ENCODE data around the gene SLC25A4.

The SLC25A4 gene

DNA sequence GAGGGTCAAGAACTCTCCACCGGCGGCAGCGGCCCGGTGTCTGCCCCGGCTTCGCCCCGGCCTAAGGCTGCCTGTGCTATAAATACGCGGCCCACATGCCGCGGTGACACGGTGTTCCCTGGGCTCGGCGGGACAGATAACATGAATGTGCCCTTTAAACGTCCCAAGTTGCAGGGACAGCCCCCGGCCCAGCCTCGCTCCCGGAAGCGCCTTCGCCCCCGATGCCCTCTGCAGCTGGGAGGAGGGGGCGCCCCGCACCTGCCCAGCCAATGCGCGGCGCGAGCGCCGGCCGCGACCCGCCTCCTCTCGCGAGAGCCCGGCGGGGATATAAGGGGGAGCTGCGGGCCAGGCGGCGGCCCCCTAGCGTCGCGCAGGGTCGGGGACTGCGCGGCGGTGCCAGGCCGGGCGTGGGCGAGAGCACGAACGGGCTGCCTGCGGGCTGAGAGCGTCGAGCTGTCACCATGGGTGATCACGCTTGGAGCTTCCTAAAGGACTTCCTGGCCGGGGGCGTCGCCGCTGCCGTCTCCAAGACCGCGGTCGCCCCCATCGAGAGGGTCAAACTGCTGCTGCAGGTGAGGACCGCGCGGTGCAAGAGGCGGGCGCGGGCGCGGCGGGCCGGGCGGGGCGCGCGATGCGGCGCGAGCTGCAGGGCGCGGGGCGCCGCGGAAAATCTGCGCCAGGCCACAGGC, at the start of gene SLC25A4:
SLC25A4 (plus strand) TSS at position 355 of the 689 bp plus-strand sequence; CDS start at position 462, 107 bp downstream.
- in situ Hi-C loops (cut with MboI; ENCODE audit: low sequenced_read_pairs) = loop anchor here (25.0 kb wide), 1 partner anchor 106 kb away; no protein-coding TSS in a partner anchor

DNA sequence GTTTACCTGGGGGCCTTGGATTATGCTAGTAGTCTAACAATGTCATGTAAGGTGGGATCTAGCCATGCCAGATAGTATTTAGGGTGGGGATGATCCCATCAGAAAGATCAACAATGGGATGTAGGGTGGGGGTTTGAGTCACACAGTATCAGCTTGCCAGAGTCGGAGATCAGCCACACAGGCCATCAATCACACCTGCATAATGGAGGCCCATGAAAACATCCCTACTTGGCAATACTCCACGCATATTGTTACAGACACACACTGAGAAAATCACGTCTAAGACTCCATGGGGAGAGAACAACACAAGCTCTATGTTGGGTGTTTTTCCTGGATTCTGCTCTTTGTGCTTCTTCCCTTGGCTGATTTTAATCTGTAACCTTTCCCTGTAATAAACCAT, 49.5 kb upstream of the SLC25A4 start:
- in situ Hi-C loops (cut with MboI; ENCODE audit: low sequenced_read_pairs) = no loop called here

DNA sequence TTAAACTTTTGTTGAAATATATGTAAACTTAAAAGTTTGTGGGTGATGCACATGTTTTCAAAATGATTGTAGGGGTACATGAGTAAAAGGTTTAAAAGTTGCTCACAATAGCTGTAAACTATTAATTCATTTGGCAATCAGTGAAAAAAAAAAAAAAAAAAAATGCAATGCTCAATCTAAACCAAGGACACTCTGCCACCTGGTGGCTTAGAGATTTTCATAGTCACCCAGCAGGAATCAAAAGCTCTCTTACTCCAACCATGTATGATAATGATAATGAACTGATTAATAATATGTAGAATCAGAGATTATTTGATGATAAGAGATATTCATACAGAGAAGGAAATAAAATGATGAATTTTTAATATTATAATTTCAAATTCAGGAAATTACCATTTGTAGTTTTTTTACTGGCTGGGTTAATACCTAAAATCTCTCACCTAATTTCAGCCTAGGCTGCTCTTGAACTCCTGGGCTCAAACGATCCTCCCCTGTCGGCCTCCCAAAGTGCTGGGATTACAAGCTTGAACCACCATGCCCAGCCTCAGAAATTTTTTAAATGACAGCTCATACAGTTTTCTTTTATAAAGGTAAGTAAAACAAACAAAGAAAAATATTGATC, 46.9 kb upstream of the SLC25A4 start:
- in situ Hi-C loops (cut with MboI; ENCODE audit: low sequenced_read_pairs) = no loop called here

DNA sequence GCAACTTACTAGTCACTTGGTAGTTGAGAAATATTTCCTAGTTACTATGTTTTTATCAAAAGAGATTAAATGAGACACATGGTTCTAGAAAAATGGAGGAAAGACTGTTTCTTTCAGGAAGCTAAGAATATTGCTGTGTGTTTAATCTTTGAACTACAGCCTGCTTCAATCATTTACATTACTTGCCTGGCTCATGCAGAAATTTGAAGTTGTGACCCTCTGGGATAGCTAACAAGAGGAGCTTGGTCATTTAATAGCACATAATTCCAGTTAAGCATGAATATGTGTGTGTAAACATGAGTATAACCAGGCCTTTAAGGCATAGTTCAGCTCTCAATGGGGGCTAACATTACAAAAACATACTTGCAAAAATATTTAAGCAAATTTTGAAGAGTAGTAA, 44.6 kb upstream of the SLC25A4 start:
- in situ Hi-C loops (cut with MboI; ENCODE audit: low sequenced_read_pairs) = no loop called here

DNA sequence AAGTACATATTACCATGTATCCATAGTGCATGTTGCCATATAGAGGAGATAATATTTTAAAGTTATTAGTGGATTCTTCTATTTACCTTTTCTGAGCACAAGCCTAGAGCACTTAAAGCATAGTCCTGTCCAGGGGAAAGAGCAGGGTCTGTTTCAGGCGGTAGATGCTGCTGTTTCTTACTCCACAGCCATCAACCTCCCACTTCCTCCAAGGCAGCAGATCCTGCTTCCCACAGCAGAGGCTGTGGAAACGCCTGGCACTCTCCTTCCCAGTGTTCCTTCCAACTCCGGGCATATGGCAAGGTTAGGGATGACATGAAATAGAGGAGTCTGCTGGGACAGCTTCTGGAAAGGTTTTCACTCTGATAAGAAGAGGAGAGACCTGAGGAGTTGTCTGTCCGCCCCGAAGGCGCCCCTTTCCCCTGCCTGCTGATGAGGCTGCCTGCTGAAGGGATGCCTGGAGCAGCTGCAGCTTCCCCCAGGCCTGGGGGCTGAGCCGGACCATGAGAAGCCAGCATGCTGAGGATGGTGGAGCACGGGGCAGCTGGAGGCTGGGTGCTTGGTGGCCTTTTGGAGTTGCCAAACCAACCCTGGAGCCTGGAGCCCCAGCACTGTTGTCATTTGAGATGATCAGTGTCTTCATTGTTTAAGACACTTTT, 43.9 kb upstream of the SLC25A4 start:
- in situ Hi-C loops (cut with MboI; ENCODE audit: low sequenced_read_pairs) = no loop called here

DNA sequence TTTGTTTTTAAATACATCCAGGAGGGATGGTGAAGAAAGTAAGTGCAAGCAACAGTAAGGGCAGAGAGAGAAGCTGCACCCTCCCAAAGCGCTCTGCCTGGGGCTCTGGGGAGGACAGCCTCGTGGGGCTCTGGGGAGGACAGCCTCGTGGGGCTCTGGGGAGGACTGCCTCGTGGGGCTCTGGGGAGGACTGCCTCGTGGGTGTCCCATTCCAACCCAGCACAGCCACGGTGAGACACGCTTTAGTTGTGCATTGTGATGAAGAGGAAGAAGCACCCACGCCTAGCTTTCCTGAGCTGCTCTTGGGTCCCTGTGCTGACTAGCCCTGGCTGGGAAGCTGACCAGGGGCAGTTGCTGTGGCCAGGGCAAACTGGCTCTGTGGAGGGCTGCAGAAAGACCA, 43.1 kb upstream of the SLC25A4 start:
- in situ Hi-C loops (cut with MboI; ENCODE audit: low sequenced_read_pairs) = loop anchor here (25.0 kb wide), 1 partner anchor 338 kb away; no protein-coding TSS in a partner anchor

DNA sequence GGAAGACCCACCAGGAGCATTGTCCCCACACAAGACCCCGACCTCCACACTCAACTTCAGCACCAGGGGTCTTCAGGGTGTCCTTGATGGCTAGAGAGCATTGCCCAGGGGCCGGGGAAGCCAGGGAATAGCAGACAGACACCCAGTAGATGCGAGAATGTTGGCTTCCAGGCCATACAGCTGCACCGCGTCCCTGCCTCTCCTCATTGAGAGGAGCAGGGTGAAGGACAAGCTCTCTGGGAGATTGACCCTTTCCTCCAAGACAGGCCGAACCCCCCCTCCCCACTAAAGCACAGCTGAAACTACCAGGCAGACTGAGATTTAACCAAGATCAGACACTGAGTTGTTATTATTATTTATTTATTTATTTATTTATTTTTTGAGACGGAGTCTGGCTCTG, 42.6 kb upstream of the SLC25A4 start:
- in situ Hi-C loops (cut with MboI; ENCODE audit: low sequenced_read_pairs) = loop anchor here (25.0 kb wide), 1 partner anchor 338 kb away; no protein-coding TSS in a partner anchor

DNA sequence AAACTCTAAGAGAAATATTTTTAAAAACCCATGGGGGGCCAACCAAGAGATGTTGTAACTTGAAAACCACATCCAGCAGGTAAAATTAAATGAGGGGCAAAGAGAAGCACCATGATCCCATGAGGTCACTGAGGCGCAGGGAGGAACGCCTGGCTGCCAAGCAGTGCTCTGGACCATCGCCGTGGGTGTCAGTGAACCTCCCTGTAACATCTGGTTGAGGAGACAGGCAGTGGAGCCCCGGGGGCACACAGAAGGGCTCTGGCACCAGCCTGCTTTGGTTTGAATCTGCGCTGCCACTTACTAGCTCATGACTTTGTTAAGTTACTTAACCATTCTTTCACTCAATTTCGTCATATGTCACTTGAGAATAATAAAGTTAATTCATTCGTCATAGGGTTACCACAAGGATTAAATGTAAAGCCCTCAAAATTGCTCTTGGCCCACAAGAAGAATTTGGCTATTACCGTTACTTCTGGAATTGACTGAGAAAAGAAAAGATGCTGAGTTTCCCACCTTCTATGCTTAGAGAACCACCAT, 41.6 kb upstream of the SLC25A4 start:
- in situ Hi-C loops (cut with MboI; ENCODE audit: low sequenced_read_pairs) = loop anchor here (25.0 kb wide), 1 partner anchor 339 kb away; no protein-coding TSS in a partner anchor

DNA sequence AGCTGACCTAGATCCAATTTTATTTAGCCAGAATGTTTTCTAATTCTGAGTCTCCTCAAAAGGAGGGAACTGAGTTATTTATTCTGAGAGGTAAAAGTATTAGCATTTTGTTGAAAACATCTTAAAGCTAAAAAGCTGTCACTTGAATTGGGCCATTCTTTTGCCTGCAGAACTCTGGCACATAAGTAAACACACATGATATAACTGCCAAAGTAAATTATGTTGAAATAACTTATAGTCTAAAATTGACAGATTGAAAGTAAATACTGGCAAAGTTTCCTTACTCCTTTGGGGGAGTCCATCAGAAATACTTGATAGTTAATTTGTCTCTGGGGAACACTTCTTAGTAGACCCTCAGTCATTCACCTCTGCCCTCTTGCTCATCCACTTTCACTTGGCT, 38.3 kb upstream of the SLC25A4 start:
- in situ Hi-C loops (cut with MboI; ENCODE audit: low sequenced_read_pairs) = loop anchor here (25.0 kb wide), 1 partner anchor 342 kb away; no protein-coding TSS in a partner anchor

DNA sequence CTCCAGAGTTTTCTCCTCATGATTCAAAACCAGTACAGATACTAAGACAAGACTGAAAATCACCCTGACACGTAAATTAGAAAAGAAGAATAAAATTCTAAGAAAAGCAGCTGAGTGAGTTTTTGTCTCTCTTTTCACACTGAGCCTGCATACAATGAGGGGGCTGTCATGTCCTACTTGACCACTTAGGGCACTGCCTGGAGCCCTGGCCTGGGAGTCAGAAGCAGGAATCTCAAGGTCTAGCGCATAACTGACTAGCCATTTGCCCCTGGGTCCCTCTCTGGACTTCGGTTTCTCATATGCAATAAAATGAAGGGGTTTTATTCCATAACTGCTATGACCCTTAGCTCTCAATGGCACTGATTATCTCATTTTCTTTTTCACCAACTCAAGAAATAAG, 36.7 kb upstream of the SLC25A4 start:
- in situ Hi-C loops (cut with MboI; ENCODE audit: low sequenced_read_pairs) = loop anchor here (25.0 kb wide), 1 partner anchor 344 kb away; no protein-coding TSS in a partner anchor

DNA sequence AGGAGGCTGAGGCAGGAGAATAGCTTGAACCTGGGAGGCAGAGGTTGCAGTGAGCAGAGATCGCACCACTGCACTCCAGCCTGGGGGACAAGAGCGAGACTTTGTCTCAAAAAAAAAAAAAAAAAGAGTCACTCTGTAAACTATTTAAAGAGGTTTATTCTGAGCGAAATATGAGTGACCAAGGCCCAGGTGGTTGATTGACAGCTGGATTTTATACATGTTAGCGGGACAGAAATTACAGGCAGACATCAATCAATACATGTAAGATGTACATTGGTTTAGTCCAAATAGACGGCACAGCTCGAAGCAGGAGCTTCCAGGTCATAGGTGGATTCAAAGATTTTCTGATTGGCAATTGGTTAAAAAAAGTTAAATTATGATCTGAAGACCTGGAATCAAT, 35.5 kb upstream of the SLC25A4 start:
- in situ Hi-C loops (cut with MboI; ENCODE audit: low sequenced_read_pairs) = loop anchor here (25.0 kb wide), 1 partner anchor 345 kb away; no protein-coding TSS in a partner anchor

DNA sequence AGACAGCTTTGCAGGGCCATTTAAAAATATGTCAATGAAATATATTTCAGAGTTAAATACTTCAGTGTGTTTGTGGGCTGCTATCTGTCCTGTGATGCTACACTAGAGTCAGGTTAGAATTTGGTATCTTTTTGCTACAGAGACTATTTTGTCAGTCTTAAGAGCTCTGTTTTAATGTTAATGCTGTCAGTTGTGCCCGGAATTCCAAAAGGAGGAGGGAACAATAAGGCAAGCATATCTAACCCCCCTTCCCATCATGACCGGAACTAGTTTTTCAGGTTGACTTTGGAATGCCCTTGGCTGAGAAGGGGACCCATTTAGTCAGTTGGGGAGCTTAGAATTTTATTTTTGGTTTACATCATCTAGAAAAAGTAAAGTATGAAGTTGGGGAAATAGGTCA, 34.9 kb upstream of the SLC25A4 start:
- in situ Hi-C loops (cut with MboI; ENCODE audit: low sequenced_read_pairs) = loop anchor here (25.0 kb wide), 1 partner anchor 346 kb away; no protein-coding TSS in a partner anchor

DNA sequence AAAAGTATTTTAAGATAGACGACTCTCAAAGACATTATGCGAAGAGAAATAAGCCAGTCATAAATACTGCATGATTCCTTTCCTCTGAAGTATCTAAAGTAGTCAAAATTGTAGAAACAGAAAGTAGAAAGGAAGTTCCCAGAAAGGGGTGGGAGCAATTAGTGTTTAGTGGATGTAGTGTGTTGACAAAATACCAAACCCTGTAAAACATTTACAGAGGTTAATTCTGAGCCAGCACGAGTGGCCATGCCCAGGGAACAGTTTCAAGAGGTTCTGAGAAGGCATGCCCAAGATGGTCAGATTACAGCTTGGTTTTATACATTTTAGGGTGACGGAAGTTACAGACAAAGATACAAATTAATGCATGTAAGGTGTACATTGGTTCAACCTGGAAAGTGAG, 34.4 kb upstream of the SLC25A4 start:
- in situ Hi-C loops (cut with MboI; ENCODE audit: low sequenced_read_pairs) = loop anchor here (25.0 kb wide), 1 partner anchor 346 kb away; no protein-coding TSS in a partner anchor

DNA sequence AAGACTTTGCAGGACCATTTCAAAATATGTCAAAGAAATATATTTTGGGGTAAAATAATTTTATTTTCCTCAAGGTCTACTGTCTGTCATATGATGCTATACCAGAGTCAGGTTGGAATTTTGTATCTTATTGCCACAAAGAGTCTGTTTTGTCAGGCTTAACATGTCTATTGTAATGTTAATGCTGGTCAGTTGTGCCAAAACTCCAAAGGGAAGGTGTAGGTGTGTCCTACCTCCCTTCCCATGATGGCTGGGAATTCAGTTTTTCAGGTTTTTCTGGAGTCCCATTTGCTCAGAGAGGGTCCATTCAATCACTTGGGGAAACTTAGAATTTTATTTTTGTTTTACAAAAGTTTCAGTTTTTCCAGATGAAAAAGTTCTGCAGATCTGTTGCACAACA, 33.3 kb upstream of the SLC25A4 start:
- in situ Hi-C loops (cut with MboI; ENCODE audit: low sequenced_read_pairs) = loop anchor here (25.0 kb wide), 1 partner anchor 347 kb away; no protein-coding TSS in a partner anchor

DNA sequence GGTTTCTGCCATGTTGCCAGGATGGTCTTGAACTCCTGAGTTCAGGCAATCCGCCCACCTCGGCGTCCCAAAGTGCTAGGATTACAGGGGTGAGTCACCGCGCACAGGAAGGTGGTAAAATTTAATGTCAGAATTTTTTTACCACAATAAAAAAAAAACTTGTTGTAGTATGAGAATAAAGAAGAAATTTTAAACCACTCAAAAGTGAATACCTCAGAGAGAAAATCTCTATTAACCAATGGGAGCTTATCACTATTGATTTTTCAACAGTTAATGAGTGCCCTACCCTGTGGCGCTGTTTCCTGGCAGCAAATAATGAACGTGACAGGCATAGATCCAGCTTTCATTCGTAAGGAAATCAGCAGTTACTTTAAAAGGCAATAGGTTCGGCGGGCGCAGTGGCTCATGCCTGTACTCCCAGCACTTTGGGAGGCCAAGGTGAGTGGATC, 32.7 kb upstream of the SLC25A4 start:
- in situ Hi-C loops (cut with MboI; ENCODE audit: low sequenced_read_pairs) = loop anchor here (25.0 kb wide), 1 partner anchor 348 kb away; no protein-coding TSS in a partner anchor

DNA sequence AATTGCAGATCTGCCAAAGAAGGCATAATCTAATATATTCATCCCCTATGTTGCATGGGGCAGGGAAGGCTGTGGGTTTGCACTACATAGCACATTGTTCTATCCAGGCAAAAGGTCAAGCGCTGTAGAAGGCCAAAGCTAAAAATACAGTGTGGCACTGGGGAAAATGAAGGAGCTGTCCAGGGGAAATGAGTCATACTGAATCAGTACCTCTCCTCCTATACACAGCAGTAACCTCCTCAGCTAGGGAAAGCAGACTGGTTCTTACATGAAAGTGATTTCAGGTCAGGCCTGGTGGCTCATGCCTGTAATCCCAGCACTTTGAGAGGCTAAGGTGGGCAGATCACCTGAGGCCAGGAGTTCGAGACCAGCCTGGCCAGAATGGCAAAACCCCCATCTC, 31.0 kb upstream of the SLC25A4 start:
- in situ Hi-C loops (cut with MboI; ENCODE audit: low sequenced_read_pairs) = loop anchor here (25.0 kb wide), 1 partner anchor 350 kb away; no protein-coding TSS in a partner anchor

DNA sequence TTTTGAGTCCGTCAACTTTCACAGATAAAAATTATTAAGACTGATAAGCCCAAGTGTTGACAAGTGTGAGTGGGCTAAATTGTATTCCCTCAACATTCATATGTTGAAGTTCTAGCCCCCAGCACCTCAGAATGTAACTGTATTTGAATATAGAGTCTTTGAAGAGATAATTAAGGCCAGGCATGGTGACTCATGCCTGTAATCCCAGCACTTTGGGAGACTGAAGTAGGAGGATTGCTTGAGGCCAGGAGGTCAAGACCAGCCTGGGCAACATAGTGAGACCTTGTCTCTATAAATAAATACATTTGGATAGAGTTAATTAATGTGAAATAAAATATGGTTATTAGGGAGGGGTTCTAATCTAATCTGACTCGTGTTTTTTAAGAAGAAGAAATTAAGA, 29.7 kb upstream of the SLC25A4 start:
- in situ Hi-C loops (cut with MboI; ENCODE audit: low sequenced_read_pairs) = loop anchor here (25.0 kb wide), 1 partner anchor 351 kb away; no protein-coding TSS in a partner anchor

DNA sequence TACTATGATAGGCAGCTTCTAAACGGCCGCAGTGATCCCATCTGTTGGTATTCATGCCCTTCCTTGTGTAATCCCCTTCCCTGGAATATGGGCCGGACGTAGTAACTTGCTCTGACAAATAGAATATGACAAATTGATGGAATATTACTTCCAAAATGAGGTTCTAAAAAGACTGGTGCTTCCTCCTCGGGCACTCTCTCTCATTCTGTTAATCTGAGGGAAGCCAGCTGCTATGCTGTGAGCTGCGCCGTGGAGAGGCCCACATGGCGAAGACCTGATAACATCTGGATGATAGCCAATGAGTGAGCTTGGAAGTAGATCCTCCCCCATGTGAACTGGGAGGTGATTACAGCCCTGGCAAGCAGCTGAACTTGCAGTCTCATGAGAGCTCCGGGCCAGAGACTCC, 27.2 kb upstream of the SLC25A4 start:
- in situ Hi-C loops (cut with MboI; ENCODE audit: low sequenced_read_pairs) = loop anchor here (25.0 kb wide), 1 partner anchor 354 kb away; no protein-coding TSS in a partner anchor

DNA sequence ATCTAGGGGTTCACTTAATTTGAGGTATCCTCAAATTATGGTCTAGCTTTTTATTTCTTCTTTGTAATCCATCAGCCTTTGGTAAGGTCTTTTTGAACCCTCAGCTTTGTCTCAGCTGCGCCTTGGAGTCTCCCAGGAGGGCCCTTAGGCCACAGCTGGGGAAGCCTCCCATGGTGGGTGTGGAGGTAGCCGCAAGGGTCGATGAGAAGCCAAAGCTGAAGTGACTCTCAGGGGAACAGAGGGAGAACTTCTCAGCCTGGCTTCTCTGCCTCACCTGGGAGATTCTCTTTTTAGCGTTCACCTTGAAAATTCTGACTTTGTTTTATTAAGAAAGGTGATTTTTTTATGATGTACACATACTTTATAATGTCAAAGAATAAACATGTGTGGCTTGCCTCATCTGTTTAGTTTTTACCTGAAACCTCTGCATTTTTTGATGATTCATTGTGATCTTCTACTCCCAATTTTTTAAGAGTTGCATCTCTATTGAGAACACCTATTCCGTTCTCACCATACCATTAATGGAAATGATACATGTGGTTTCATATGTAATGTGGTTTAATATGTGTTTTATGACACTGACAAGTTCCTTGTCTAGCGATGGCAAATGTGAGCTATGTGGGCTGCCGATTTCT, 25.6 kb upstream of the SLC25A4 start:
- in situ Hi-C loops (cut with MboI; ENCODE audit: low sequenced_read_pairs) = loop anchor here (25.0 kb wide), 1 partner anchor 355 kb away; no protein-coding TSS in a partner anchor

DNA sequence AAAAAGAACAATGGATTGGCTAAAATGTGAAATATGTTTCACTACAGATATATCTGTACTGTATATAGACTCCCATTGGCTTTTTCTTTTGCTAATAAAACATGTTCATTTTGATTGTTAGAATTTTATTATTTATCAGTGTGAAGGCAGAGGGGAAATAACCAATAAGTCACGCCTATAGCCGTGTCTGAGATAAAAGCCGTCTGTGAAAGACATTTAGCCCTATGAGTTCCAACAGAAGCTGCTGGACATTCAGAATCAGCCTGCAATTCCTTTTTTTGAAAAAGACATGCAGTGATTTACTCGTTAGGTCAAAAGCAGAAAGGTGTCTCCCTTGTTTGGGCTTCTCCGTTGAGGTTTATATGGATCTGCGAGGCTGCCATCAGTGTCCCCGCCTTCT, 24.2 kb upstream of the SLC25A4 start:
- in situ Hi-C loops (cut with MboI; ENCODE audit: low sequenced_read_pairs) = loop anchor here (25.0 kb wide), 1 partner anchor 357 kb away; no protein-coding TSS in a partner anchor

Data from HL-60/S4 treated with phorbol 12-myristate 13-acetate at 8.2 ng/mL for 4 days and 3 days (cell line).